ENCODE data around the gene SURF1.

GRCh38 chr9:133385452-133385851, 29.2 kb upstream of the SURF1 start:
- TF ChIP-seq CTCF (IDR thresholded peaks at IDR 0.05) (no peak), POLR2A (IDR thresholded peaks at IDR 0.05) (no peak)

All from gastroesophageal sphincter (tissue), 3 donors.